DOHH2 (cell line): ENCODE measurements around the gene THRB.

Experiments
- EZH2phosphoT487 ChIP-seq: fragments of 200-600 bp; sonication (generic); IDR thresholded peaks from 2 replicates; pipeline ENCODE4 v1.6.1; 2017; ENCODE audit warnings: borderline replicate concordance, mild to moderate bottlenecking, antibody characterized with exemption, low read length, moderate library complexity, mixed read lengths
- TF ChIP-seq, protein P1 (sequence below): fragments of 200-600 bp; sonication (generic); IDR thresholded peaks from one replicate; pipeline ENCODE4 v1.5.1; 2014; ENCODE audit warnings: antibody characterized with exemption, mild to moderate bottlenecking, low read depth, low read length; ENCODE audit not compliant: poor library complexity, severe bottlenecking

DNA sequence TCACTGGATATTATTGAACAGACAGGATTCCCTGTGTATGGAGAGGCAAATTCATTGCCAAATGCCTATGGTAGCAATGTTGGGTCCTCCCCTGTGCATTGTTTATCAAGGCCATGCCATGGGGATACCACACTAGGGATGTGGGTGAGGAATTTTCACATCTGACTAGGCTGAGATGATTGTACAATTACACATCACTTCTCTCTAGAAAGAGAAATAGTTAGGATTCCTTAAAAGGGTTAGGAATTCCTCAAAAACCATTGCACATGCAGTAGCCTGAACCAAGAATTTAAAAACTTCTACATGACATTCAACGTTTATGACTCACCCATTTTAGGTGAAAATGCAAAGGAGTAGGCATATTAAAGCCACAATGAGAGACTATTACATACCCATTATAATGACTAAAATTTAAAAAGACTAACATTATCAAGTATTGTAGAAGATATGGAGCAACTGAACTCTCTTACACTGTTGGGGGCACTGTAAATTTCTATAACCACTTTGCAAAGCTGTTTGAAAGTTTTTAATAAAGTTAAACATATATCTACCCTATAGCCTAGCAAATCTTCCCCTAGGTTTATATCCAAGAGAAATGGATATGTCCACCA, 175.9 kb downstream of the THRB start:
- TF ChIP-seq, protein P1, sequence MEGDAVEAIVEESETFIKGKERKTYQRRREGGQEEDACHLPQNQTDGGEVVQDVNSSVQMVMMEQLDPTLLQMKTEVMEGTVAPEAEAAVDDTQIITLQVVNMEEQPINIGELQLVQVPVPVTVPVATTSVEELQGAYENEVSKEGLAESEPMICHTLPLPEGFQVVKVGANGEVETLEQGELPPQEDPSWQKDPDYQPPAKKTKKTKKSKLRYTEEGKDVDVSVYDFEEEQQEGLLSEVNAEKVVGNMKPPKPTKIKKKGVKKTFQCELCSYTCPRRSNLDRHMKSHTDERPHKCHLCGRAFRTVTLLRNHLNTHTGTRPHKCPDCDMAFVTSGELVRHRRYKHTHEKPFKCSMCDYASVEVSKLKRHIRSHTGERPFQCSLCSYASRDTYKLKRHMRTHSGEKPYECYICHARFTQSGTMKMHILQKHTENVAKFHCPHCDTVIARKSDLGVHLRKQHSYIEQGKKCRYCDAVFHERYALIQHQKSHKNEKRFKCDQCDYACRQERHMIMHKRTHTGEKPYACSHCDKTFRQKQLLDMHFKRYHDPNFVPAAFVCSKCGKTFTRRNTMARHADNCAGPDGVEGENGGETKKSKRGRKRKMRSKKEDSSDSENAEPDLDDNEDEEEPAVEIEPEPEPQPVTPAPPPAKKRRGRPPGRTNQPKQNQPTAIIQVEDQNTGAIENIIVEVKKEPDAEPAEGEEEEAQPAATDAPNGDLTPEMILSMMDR: no peak
- no peak for TF ChIP-seq EZH2phosphoT487
